Measurements from ENCODE around the gene FBXL19. TPM values are rescaled to one million over a fixed set of nuclear protein-coding genes. Genes with fewer than 3 reads are reported as not detected.

FBXL19 gene
- total RNA-seq, 1 experiment from 2014 or later = 70.8 TPM

DNA sequence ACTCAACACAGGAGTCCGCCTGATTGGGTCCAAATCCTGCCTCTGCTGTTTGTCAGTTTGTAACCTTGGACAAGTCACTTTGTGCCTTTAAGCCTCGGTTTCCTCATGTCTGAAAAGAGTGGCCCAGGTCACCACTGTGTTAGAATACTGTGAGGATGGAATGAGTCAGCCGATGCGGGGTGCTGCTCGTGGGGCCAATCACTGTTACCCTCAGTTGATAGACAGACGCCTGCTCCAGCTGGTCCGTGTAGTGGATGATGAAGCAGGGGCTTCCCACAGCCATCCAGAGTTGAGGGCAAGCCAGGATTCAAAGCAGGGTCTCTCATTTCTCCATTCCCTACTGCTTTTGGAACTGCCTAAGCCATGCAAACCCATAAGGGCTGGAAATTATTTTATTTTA lies 5.8 kb downstream of the FBXL19 start:
- H3K4me3 ChIP-seq = no peak overlapping the region
- DNase-seq = no peak
- H3K79me2 ChIP-seq (ENCODE audit: low read depth) = peaks cover 14% of the 10 kb centered on the region
- ChIA-PET POLR2A (ENCODE audit: unreplicated experiment) (interaction anchor here (0.7 kb wide), 1 partner anchor 213 kb away, joined by 5 read pairs; no protein-coding TSS in a partner anchor), CTCF (no interaction called here)
- H3K4me1 ChIP-seq (replicated peaks; ENCODE audit: insufficient read depth) = no peaks in the 10 kb centered on the region; the same call in 1 of the 2 replicates
- peaks cover 9% of the 10 kb centered on the region; the same call in 1 of the 2 replicates for H3F3A ChIP-seq (ENCODE audit: insufficient read depth, low read depth)
- no peak for TF ChIP-seq EZH2 (IDR thresholded peaks at IDR 0.05; ENCODE audit: low read depth)
- no peak for TF ChIP-seq CTCF (conservative IDR thresholded peaks at IDR 0.05)
- H3K9me2 ChIP-seq (ENCODE audit: insufficient read depth) = no peaks in the 10 kb centered on the region
- no peak overlapping the region for H3K27ac ChIP-seq
- H3K27me3 ChIP-seq (ENCODE audit: insufficient read depth, low read depth) = no peaks in the 10 kb centered on the region
- H2AFZ ChIP-seq = no peak overlapping the region
- H4K20me1 ChIP-seq (ENCODE audit: insufficient read depth) = peaks cover 22% of the 10 kb centered on the region
- intact Hi-C loops (cut with micrococcal nuclease; ENCODE audit: unreplicated experiment) = no loop called here
- H3K4me2 ChIP-seq = no peak overlapping the region
- no TSS peak for BruUV-seq (replicated peaks)
- no peaks in the 10 kb centered on the region for H3K9me3 ChIP-seq (ENCODE audit: insufficient read depth, low read depth)
- H3K36me3 ChIP-seq (ENCODE audit: low read depth) = peaks cover 28% of the 10 kb centered on the region; the same call in 1 of the 2 replicates

- Histone ChIP-seq H3K79me2 (ENCODE audit: low read depth) (peaks cover 4% of the 10 kb centered on the region; the same call in 1 of the 2 replicates), H3K9me3 (ENCODE audit: insufficient read depth, low read depth) (no peaks in the 10 kb centered on the region), H3K36me3 (ENCODE audit: low read depth) (peaks cover 35% of the 10 kb centered on the region; the same call in 1 of the 2 replicates), H4K20me1 (ENCODE audit: insufficient read depth) (peaks cover 28% of the 10 kb centered on the region), H3K4me1 (replicated peaks; ENCODE audit: insufficient read depth) (no peaks in the 10 kb centered on the region), H3K9me2 (ENCODE audit: insufficient read depth) (no peaks in the 10 kb centered on the region), H3K27me3 (ENCODE audit: insufficient read depth, low read depth) (no peaks in the 10 kb centered on the region), H3F3A (ENCODE audit: insufficient read depth, low read depth) (peaks cover 16% of the 10 kb centered on the region; the same call in 1 of the 2 replicates), H2AFZ (no peak overlapping the region), H3K4me3 (no peak overlapping the region), H3K4me2 (no peak overlapping the region), H3K27ac (no peak overlapping the region)
- intact Hi-C loops (cut with micrococcal nuclease; ENCODE audit: unreplicated experiment) = no loop called here
- no TSS peak for BruUV-seq (replicated peaks)
- ChIA-PET CTCF (no interaction called here), POLR2A (ENCODE audit: unreplicated experiment) (no interaction called here)
- TF ChIP-seq CTCF (conservative IDR thresholded peaks at IDR 0.05) (no peak), EZH2 (IDR thresholded peaks at IDR 0.05; ENCODE audit: low read depth) (no peak)
- DNase-seq = no peak
Measured at GRCh38 chr16:30930160-30930571, 6.8 kb downstream of the FBXL19 start.

GRCh38 chr16:30931068-30931650 lies 7.8 kb downstream of the FBXL19 start:
- no peaks in the 10 kb centered on the region for H3K9me2 ChIP-seq (ENCODE audit: insufficient read depth)
- H2AFZ ChIP-seq = no peak overlapping the region
- POLR2A ChIA-PET (ENCODE audit: unreplicated experiment) = interaction anchor here (0.6 kb wide), 1 partner anchor 8 kb away, joined by 6 read pairs; the partner anchor contains the start of gene FBXL19
- H3K27me3 ChIP-seq (ENCODE audit: insufficient read depth, low read depth) = no peaks in the 10 kb centered on the region
- no TSS peak for BruUV-seq (replicated peaks)
- no peaks in the 10 kb centered on the region for H3K79me2 ChIP-seq (ENCODE audit: low read depth)
- no peak for DNase-seq
- peaks cover 20% of the 10 kb centered on the region; the same call in 1 of the 2 replicates for H3F3A ChIP-seq (ENCODE audit: insufficient read depth, low read depth)
- intact Hi-C loops (cut with micrococcal nuclease; ENCODE audit: unreplicated experiment) = no loop called here
- no peaks in the 10 kb centered on the region for H3K9me3 ChIP-seq (ENCODE audit: insufficient read depth, low read depth)
- no peak for TF ChIP-seq CTCF (conservative IDR thresholded peaks at IDR 0.05)
- TF ChIP-seq EZH2 (IDR thresholded peaks at IDR 0.05; ENCODE audit: low read depth) = no peak
- no peak overlapping the region for H3K4me2 ChIP-seq
- peaks cover 27% of the 10 kb centered on the region; the same call in 1 of the 2 replicates for H4K20me1 ChIP-seq (ENCODE audit: insufficient read depth)
- CTCF ChIA-PET = interaction anchor here (0.5 kb wide), 1 partner anchor 12 kb away, joined by 6 read pairs; no protein-coding TSS in a partner anchor
- no peaks in the 10 kb centered on the region for H3K4me1 ChIP-seq (replicated peaks; ENCODE audit: insufficient read depth)
- no peak overlapping the region for H3K4me3 ChIP-seq
- no peak overlapping the region for H3K27ac ChIP-seq
- H3K36me3 ChIP-seq (ENCODE audit: low read depth) = peaks cover 35% of the 10 kb centered on the region; the same call in 1 of the 2 replicates
